ENCODE measurements around the gene RASGEF1B. TPM values are rescaled to one million over a fixed set of nuclear protein-coding genes. Genes with fewer than 3 reads are reported as not detected.

RASGEF1B gene
- total and polyA plus RNA-seq, 9 of the 15 experiments (the other 6 are each of a cell fraction or from before 2014, with no cell fraction given) = 0.04 to 0.57 (median 0.22) TPM

- H3K9me3 ChIP-seq (replicated peaks; ENCODE audit: control insufficient read depth, insufficient read depth, low read depth, low read length) = no peaks in the 10 kb centered on the region
- FAIRE-seq (no peak), ATAC-seq (no peak), DNase-seq (ENCODE audit: extremely low read depth in 1 of 4, low spot score in 3 of 4) (no peak)
- ChIA-PET CTCF (ENCODE audit: low intra/inter-chr PET ratio) (no interaction called here), POLR2A (interaction anchor here (1.5 kb wide), 1 partner anchor 17 kb away, joined by 3 read pairs; no protein-coding TSS in a partner anchor)
- BruUV-seq (replicated peaks) = no TSS peak
- in situ Hi-C loops (cut with MboI) = no loop called here
- WGBS (ENCODE audit: insufficient coverage, low coverage, missing lambda C conversion rate) = 81% methylated on average over 4 of the region's 4 CpGs
- H3K79me2 ChIP-seq (ENCODE audit: control insufficient read depth, insufficient read depth, low read length) = no peaks in the 10 kb centered on the region
- no peaks in the 10 kb centered on the region for H4K20me1 ChIP-seq (replicated peaks; ENCODE audit: control insufficient read depth, insufficient read depth, low read length)
- no peak overlapping the region for H3K4me3 ChIP-seq
- H3K27ac ChIP-seq (ENCODE audit: extremely low read depth, low read depth, low read length) = no peak overlapping the region
- H3K36me3 ChIP-seq (ENCODE audit: control insufficient read depth, insufficient read depth, low read length) = no peaks in the 10 kb centered on the region
- no peak overlapping the region for H2AFZ ChIP-seq (ENCODE audit: low read depth, low read length)
- peaks cover 0 to 22% of the 10 kb centered on the region in 2 experiments; a peak in 3 of 5 replicates for H3K4me1 ChIP-seq (replicated peaks in 1 of 2; ENCODE audit: control insufficient read depth in 2 of 2, insufficient read depth in 2 of 2, low read length in 2 of 2)
- H3K9me1 ChIP-seq (ENCODE audit: control insufficient read depth, insufficient read depth, low read length) = no peaks in the 10 kb centered on the region
- H3K9ac ChIP-seq (ENCODE audit: insufficient read depth in 1 of 2, low read depth in 2 of 2, low read length in 2 of 2) = no peak overlapping the region
- no peaks in the 10 kb centered on the region for H3K27me3 ChIP-seq (ENCODE audit: control insufficient read depth in 2 of 2, insufficient read depth in 2 of 2, low read length in 2 of 2)
- H3K4me2 ChIP-seq (ENCODE audit: insufficient read depth, low read length) = no peak overlapping the region
- intact Hi-C loops (cut with micrococcal nuclease) = no loop called here
- TF ChIP-seq ESRRB (CRISPR knock-in tag; IDR thresholded peaks at IDR 0.05; ENCODE audit: borderline replicate concordance) = no peak
- TF ChIP-seq ZNF263 (CRISPR knock-in tag; IDR thresholded peaks at IDR 0.05; ENCODE audit: borderline replicate concordance) = no peak
- TF ChIP-seq PBX2 (CRISPR knock-in tag; IDR thresholded peaks at IDR 0.05; ENCODE audit: low read depth) = no peak
- TF ChIP-seq PBX2 (tag; conservative IDR thresholded peaks at IDR 0.05; ENCODE audit: low read depth) = no peak
- TF ChIP-seq TAF7 (tag; IDR thresholded peaks at IDR 0.05) = no peak
- no peak for TF ChIP-seq HDAC8 (tag; IDR thresholded peaks at IDR 0.05)
- TF ChIP-seq ZNF592 (IDR thresholded peaks at IDR 0.05) = no peak
These were observed 18.7 kb downstream of the RASGEF1B start for GRCh38 chr4:81453024-81453423.

Data from K562 (cell line).